Brain microvascular endothelial cell (primary cell): ENCODE results near the gene FAXC.

Source experiments
- DNase-seq: peaks from one replicate; pipeline ENCODE4 v3.0.0-alpha.2; 2020
- H3K27ac ChIP-seq: fragments of 250-450 bp; sonication (Bioruptor Pico); 2 replicates; pipeline ENCODE4 v1.5.1; 2020; ENCODE audit warnings: mild to moderate bottlenecking, moderate library complexity
- H3K27me3 ChIP-seq: fragments of 250-450 bp; sonication (Bioruptor Pico); replicated peaks from 2 replicates; pipeline ENCODE4 v1.5.1; 2020; ENCODE audit warnings: mild to moderate bottlenecking
- H3K36me3 ChIP-seq: fragments of 250-450 bp; sonication (Bioruptor Pico); replicated peaks from 2 replicates; pipeline ENCODE4 v1.5.1; 2020; ENCODE audit warnings: mild to moderate bottlenecking
- H3K4me3 ChIP-seq: 2 replicates; pipeline ENCODE4 v1.5.1; 2011; ENCODE audit warnings: low read depth, mild to moderate bottlenecking, control low read depth, low read length, moderate library complexity
- in situ Hi-C: cut with HindIII; loops from 2 replicates; pipeline ENCODE4 v1.10.0; 2017; ENCODE audit warnings: low sequenced_read_pairs, low pct_ligation_motif_present
- TF ChIP-seq, protein P1 (sequence below): IDR thresholded peaks from 2 replicates; pipeline ENCODE4 v1.5.1; 2011; ENCODE audit warnings: low read depth, mild to moderate bottlenecking, moderate library complexity, low read length, control low read depth, inconsistent platforms; ENCODE audit errors: missing control alignments

The FAXC gene

DNA sequence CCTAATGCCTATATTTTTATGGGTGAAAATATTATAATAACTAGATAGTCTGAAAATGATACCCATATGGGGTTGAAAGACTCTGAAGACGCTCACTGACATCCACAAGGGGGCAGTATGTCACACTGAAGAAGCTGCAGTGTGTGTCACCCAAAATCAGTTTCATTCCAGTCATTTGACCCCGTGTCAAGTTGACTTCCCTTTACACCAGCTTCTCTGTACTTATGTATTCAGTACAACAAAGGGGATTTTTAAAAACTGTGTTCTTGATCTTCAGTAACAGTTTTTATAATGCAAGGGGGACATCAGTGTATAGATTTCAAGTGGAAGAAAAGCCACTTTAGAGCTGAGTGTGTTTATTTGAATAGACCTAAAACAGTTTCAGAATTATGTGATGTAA, 19.3 kb downstream of the FAXC start:
- DNase-seq: peak; percentile 76
- Histone ChIP-seq H3K27me3 (no peaks in the 10 kb centered on the region), H3K4me3 (no peak overlapping the region), H3K36me3 (no peaks in the 10 kb centered on the region), H3K27ac (no peak overlapping the region)
- in situ Hi-C loops: no loop called here
- TF ChIP-seq, protein P1, sequence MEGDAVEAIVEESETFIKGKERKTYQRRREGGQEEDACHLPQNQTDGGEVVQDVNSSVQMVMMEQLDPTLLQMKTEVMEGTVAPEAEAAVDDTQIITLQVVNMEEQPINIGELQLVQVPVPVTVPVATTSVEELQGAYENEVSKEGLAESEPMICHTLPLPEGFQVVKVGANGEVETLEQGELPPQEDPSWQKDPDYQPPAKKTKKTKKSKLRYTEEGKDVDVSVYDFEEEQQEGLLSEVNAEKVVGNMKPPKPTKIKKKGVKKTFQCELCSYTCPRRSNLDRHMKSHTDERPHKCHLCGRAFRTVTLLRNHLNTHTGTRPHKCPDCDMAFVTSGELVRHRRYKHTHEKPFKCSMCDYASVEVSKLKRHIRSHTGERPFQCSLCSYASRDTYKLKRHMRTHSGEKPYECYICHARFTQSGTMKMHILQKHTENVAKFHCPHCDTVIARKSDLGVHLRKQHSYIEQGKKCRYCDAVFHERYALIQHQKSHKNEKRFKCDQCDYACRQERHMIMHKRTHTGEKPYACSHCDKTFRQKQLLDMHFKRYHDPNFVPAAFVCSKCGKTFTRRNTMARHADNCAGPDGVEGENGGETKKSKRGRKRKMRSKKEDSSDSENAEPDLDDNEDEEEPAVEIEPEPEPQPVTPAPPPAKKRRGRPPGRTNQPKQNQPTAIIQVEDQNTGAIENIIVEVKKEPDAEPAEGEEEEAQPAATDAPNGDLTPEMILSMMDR: peak; percentile 86

DNA sequence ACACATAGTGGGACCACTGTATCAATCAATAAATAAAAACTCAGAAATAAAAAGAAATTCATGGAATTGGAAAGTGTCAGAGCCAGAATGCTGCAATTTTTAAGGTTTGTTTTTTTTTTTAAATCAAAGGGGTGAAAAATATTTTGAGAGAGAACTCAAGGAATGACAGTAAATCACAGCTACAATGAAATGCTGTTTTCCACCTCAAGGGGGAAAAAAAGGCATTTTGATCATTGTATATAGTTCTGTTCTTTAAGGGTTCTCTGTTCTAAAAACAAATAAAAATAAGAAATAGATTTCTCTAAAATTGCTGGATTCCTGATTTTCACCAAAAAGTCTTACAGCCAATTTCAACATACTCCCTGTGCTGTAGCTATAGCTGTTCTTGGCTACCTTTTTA, 24.5 kb downstream of the FAXC start:
- in situ Hi-C loops: no loop called here
- DNase-seq: no peak
- TF ChIP-seq, protein P1: no peak

GRCh38 chr6:99318566-99318965, 30.9 kb downstream of the FAXC start:
- H3K27me3 ChIP-seq: no peaks in the 10 kb centered on the region
- in situ Hi-C loops: no loop called here
- no peak overlapping the region for H3K4me3 ChIP-seq
- no peak for DNase-seq
- no peaks in the 10 kb centered on the region for H3K36me3 ChIP-seq
- TF ChIP-seq, protein P1: no peak
- H3K27ac ChIP-seq: no peak overlapping the region

More for the DNA sequence above, 24.5 kb downstream of the FAXC start:
- H3K4me3 ChIP-seq: no peak overlapping the region
- H3K36me3 ChIP-seq: no peaks in the 10 kb centered on the region
- no peaks in the 10 kb centered on the region for H3K27me3 ChIP-seq
- H3K27ac ChIP-seq: no peak overlapping the region

DNA sequence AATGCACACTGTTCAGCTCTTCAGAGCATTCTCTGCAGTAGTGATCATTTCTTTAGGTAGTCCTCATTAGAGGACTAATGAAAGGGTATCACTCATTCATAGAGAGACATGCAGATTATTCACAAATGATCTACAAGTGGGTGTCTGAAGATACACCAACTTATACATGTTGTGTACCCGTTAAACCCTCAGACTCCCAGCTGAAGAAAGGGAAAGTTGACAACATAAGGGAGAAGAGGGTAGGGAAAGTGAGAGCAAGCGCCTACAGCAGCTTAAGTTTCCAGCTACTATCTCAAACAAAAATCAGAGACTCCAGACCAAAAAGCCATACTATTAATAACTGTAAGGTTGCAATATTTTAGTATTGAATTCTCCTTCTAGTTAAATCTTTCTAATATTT, 37.1 kb downstream of the FAXC start:
- in situ Hi-C loops: no loop called here
- H3K4me3 ChIP-seq: no peak overlapping the region
- H3K27me3 ChIP-seq: no peaks in the 10 kb centered on the region
- TF ChIP-seq, protein P1: no peak
- H3K27ac ChIP-seq: no peak overlapping the region
- DNase-seq: no peak
- no peaks in the 10 kb centered on the region for H3K36me3 ChIP-seq

- Histone ChIP-seq H3K27ac (no peak overlapping the region), H3K4me3 (no peak overlapping the region)
Observed at GRCh38 chr6:99310553-99310952, 38.9 kb downstream of the FAXC start.

DNA sequence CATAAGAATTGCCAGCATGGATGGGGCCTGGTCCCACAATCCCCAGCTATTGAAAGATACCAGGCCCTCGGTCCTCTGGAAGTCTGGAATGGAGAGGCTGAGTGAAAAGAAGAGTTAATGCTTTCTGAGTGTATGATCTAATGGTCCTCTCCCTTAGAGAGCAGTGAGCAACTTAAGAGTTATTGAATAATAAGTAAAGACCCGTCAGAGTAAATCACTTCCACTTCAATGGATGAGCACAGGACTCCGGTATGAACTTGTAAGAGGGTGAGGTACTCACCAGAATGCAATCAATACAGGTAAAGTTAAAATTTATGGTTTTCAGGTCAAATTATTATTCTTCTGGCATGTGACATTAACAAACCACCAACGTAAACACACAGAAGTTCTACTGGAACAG, 39.9 kb downstream of the FAXC start:
- TF ChIP-seq, protein P1: no peak
- no peak for DNase-seq

More at GRCh38 chr6:99310553-99310952, 38.9 kb downstream of the FAXC start:
- DNase-seq: no peak
- Histone ChIP-seq H3K27me3 (no peaks in the 10 kb centered on the region), H3K36me3 (no peaks in the 10 kb centered on the region)
- in situ Hi-C loops: no loop called here
- TF ChIP-seq, protein P1: no peak

More for the DNA sequence above, 39.9 kb downstream of the FAXC start:
- no peak overlapping the region for H3K4me3 ChIP-seq
- H3K27ac ChIP-seq: no peak overlapping the region
- H3K27me3 ChIP-seq: no peaks in the 10 kb centered on the region
- H3K36me3 ChIP-seq: no peaks in the 10 kb centered on the region
- in situ Hi-C loops: no loop called here
